LNCaP clone FGC (cell line): ENCODE measurements around the gene NUB1.

ENCODE experiments used
- DNase-seq: peaks from one replicate; pipeline ENCODE4 v3.0.0-alpha.2; 2011; ENCODE audit warnings: low read depth
- H3K4me3 ChIP-seq: 2 replicates; pipeline ENCODE4 v1.5.1; 2011; ENCODE audit warnings: mild to moderate bottlenecking, low read depth, low read length, control low read depth
- CTCF ChIP-seq: IDR thresholded peaks from 2 replicates; pipeline ENCODE4 v1.5.1; 2012; ENCODE audit warnings: mild to moderate bottlenecking; ENCODE audit not compliant: control insufficient read depth, insufficient read depth; ENCODE audit errors: extremely low read depth

NUB1 gene

GRCh38 chr7:151402029-151402835 lies 60.6 kb downstream of the NUB1 start:
- H3K4me3 ChIP-seq: no peak overlapping the region
- no peak for TF ChIP-seq CTCF
- DNase-seq: no peak

GRCh38 chr7:151403764-151404163 lies 62.2 kb downstream of the NUB1 start:
- DNase-seq: no peak
- TF ChIP-seq CTCF: no peak
- H3K4me3 ChIP-seq: no peak overlapping the region

GRCh38 chr7:151404216-151405011 lies 62.8 kb downstream of the NUB1 start:
- H3K4me3 ChIP-seq: no peak overlapping the region
- DNase-seq: no peak

GRCh38 chr7:151405056-151405455 lies 63.4 kb downstream of the NUB1 start:
- H3K4me3 ChIP-seq: no peak overlapping the region
- TF ChIP-seq CTCF: no peak
- DNase-seq: no peak

More at GRCh38 chr7:151404216-151405011, 62.8 kb downstream of the NUB1 start:
- no peak for TF ChIP-seq CTCF

GRCh38 chr7:151405588-151405987 lies 64.0 kb downstream of the NUB1 start:
- no peak overlapping the region for H3K4me3 ChIP-seq
- no peak for DNase-seq
- no peak for TF ChIP-seq CTCF

GRCh38 chr7:151406051-151406875 lies 64.7 kb downstream of the NUB1 start:
- no peak overlapping the region for H3K4me3 ChIP-seq
- TF ChIP-seq CTCF: no peak
- DNase-seq: no peak
